C4-2B (cell line): ENCODE data around the gene DCUN1D5.

Experiments used
- H3K27ac ChIP-seq: fragments of 450-650 bp; 2 replicates; pipeline ENCODE4 v1.5.1; 2017
- CTCF ChIP-seq: fragments of 450-650 bp; conservative IDR thresholded peaks from 2 replicates; pipeline ENCODE4 v1.5.1; 2017; ENCODE audit warnings: mild to moderate bottlenecking
- ZFX ChIP-seq: fragments of 450-650 bp; IDR thresholded peaks from 2 replicates; pipeline ENCODE4 v1.6.1; 2017

The DCUN1D5 gene

GRCh38 chr11:103013421-103013820, 78.5 kb downstream of the DCUN1D5 start:
- TF ChIP-seq CTCF (no peak), ZFX (no peak)
- H3K27ac ChIP-seq, result no peak overlapping the region
